GM21528 (cell line): ENCODE data around the gene STAP2.
A peak's percentile ranks its signal among the peaks of the same experiment; 100 is the strongest.
"Not testable (repeated sequence)": the region's sequence is repeated elsewhere in the genome, so short reads cannot be mapped to it uniquely, and the experiment has no call there.

Experiments
- ATAC-seq: cut with Tn5 transposase; IDR thresholded peaks from one replicate; pipeline ENCODE4 v1.9.1; 2021; ENCODE audit warnings: mild to moderate bottlenecking, moderate library complexity; ENCODE audit not compliant: unreplicated experiment, low FRiP score

Gene STAP2

DNA sequence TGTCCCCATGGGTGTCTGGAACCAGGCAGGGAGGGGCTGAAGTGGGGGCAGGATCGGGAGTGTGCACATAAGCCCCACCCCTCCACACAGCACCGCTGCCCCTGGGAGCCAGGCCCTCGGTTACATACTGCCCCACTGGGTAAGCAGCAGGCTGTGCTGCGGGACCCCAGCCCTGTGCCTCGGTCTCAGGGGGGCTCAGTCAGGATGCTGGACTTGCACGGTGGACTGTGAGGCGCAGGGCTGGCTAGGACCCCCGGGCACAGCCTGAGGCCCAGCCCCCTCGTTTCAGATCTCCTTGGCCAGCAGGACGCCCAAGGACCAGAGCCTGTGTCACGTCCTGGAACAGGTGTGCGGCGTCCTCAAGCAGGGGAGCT is 21.0 kb upstream of the STAP2 start:
- no peak for ATAC-seq

DNA sequence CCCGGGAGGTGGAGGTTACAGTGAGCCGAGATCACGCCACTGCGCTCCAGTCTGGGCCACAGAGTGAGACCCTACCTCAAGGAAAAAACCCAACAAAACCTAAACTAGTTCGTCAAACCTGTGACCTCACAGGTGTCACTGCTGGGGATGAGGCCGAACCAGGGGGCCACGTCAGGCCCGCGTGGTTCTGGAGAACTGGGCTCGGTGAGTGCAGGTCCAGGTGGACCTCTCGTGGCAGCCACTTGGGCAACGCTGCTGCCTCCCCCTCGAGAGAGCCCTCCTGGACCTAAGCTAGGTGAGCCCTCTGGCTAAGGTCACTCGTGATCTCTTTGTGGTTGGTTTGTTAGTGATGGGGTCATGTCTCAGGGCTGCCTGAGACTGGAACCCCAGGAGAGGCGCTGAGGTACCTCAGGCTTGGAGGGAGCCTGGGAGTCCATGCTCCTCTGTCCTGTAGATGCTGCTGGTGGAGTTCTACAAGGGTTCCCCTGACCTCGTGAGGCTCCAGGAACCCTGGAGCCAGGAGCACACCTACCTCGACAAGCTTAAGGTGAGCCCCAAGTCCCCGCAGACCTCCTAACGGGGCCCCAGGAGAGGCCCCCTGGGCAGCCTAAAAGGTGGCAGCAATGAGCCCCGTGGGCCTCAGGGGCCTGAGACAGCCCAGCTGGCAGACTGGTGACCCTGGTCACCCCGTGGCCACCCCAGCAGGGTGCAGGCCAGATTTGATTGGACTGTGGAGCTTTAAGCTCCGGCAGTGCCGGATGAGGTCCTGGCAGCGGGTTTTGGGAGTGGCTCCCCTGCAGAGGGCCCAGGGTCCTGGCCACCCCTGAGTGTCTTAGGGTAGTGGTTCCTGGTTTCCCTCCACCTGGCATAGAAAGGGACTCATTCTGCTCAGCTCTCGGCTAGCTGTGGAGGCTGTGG is 20.3 kb upstream of the STAP2 start:
- ATAC-seq = no peak

DNA sequence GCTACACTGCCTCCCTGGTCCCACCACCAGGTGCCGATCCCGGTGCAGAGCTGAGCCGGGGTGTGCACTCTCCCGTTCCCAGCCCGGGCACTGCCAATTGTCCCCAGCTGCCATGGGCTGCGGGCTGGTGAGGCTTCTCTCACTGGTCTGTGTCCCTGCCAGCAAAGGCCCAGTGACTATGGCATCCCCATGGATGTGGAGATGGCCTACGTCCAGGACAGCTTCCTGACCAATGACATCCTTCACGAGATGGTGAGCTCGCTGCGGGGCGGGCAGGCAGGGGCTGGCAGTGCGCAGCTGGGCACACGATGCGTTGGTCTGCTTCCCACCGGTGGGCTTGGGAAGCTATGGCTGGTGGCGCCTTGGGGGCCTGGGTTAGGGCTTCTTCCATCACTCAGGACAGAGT is 19.3 kb upstream of the STAP2 start:
- no peak for ATAC-seq

DNA sequence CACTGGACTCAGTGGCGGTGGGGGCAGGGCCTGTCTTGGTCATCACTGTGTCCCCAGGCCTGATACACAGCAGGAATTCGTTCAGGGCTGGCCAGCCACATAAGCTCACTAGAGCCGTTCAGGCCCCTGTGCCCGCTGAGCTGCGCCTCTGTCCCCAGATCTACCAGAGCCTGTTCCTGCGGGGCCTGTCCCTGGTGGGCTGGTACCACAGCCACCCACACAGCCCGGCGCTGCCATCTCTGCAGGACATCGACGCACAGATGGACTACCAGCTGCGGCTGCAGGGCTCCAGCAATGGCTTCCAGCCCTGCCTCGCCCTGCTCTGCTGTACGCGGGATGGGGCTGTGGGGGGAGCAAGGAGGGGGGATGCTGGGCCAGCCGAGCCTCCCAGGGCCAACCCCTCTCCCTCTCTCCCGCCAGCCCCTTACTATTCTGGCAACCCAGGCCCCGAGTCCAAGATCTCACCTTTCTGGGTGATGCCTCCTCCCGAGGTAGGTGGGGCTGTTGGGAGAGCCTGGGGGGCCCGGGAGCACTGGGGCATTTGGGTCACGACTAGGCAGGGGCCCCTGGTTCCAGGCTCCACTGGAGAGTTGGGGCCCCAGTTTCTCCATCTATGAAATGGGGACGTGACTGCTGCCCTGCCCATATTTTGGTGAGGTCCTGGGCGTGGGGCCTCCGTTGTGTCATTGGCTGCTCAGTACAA is 18.6 kb upstream of the STAP2 start:
- no peak for ATAC-seq

DNA sequence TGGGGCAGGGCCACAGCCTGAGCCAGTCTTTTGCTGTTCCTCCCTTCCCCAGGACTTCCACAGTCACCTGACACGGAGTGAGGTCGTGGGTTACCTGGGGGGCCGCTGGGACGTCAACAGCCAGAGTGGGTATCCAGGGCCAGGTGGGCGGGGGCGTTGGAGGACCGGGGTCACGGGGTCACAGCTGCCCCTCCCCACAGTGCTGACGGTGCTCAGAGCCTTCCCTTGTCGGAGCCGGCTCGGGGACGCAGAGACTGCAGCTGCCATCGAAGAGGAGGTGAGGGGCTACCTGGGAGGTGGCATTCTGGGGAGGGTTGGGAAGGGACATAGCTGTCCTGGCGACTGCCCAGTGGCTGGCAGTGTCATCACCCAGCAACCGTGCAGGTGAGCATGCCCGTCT is 16.3 kb upstream of the STAP2 start:
- no peak for ATAC-seq

DNA sequence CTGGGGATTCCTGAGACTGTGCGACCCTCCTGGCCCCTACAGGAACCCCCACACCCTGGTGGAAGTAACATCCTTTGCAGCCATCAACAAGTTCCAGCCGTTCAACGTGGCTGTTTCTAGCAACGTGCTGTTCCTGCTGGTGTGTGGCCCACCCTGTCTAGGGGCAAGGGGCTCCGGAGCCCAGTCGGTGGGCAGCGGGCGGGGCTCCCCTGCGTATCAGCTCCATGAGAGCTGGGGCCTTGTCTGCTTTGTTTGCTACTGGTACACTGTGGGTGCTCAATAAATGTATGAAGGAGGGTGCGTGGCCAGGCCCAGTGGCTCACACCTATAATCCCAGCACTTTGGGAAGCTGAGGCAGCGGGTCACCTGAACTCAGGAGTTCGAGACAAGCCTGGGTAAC is 15.7 kb upstream of the STAP2 start:
- no peak for ATAC-seq

DNA sequence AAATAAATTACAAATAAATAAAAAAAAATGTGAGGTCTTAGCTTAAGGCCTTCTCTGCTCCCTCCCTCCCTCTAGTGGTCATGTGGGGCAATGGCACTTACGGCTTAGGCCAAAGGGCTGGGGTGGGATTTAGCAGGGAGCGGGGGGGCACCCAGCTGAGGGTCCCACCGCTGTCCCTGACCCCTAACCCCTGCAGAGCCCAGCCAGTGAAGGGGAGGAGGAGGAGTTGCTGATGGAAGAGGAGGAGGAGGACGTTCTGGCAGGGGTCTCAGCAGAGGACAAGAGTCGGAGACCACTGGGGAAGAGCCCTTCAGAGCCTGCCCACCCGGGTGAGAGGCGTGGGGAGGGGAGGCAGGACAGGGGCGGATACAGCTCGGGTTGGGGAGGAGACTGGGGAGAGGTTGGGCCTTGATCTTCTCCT is 14.1 kb upstream of the STAP2 start:
- no peak for ATAC-seq

DNA sequence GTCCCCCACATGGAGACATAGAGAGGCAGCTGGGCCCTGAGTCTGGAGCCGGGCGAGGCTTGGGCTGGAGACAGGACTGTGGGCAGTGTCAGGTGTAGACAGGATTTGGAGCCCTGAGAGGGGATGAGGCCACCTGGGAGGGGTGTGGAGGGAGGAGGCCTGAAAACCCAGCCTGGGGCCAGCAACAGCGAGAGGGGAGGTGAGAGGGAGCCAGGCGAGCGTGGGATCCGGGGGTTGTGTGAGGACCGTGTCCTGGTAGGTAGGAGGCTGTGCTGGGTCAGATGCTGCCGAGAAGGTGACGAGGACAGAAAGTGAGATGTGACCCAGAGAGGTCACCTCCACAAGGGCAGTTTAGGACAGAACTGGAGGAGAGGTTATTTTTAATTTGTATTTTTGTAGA is 12.1 kb upstream of the STAP2 start:
- no peak for ATAC-seq

DNA sequence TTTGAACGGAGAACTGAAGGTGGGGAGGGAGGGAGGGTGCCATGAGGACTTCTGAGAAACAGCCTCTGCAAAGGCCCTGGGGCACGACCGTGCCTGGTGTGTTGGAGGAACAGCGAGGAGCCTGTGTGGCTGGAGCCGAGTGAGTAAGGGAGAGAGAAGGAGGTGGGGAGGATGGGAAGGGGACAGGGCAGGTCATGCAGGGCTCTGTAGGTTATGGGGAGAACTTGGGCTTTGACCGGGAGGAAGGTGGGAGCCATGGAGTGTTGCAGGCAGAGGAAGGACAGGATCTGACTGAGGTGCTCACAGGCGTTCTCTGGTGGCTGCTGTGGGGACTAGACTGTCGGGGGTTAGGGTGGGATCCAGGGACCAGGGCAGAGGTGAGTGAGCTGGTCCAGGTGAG is 11.5 kb upstream of the STAP2 start:
- no peak for ATAC-seq

DNA sequence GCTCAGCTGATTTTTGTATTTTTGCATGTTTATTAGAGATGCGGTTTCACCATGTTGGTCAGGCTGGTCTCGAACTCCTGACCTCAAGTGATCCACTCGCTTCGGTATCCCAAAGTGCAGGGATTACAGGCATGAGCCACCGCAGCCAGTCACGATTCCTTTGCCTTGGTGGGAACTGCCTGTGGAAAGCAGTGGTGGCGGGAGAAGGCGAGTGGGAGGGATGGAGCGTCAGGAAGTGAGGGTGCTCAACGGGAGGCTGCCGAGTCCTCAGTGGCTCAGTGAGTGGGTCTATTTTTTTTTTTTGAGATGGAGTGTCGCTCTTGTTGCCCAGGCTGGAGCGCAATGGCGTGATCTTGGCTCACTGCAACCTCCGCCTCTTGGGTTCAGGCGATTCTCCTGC is 10.6 kb upstream of the STAP2 start:
- not testable (repeated sequence) for ATAC-seq

DNA sequence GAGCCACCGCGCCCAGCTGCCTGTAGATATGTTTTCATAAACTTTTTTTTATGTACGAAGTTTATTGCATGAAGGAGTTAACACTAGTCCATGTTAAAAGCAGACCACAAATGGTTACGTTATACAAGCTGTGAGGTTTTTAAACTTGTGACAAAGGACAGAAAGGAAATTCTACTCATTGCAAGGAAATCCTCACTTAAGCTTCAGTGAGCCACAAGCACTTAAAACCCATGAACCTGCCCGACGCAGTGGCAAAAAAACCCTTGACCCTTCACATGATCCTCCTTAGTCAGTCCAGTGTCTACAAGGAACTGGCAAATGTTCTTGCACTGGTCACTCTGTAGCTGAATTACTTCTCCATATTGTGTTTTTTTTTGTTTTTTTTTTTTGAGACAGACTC is 8.9 kb upstream of the STAP2 start:
- ATAC-seq = no peak

DNA sequence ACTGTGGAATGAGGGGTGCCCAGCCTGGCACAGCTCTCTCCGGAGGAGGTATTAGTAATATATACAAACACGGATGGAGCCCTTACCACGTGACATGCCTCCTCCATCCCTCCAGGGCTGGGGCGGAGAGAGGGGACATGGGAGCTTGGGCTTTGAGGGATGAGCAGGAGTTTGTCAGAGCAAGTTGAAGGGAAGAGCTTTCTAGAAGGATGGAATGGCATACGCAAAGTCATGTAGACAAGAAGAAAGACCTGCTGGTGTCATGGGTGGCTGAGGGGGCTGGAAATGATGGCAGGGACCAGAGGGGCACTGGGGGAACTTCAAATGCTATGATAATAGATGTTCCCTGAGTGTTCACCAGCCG is 7.4 kb upstream of the STAP2 start:
- no peak for ATAC-seq

DNA sequence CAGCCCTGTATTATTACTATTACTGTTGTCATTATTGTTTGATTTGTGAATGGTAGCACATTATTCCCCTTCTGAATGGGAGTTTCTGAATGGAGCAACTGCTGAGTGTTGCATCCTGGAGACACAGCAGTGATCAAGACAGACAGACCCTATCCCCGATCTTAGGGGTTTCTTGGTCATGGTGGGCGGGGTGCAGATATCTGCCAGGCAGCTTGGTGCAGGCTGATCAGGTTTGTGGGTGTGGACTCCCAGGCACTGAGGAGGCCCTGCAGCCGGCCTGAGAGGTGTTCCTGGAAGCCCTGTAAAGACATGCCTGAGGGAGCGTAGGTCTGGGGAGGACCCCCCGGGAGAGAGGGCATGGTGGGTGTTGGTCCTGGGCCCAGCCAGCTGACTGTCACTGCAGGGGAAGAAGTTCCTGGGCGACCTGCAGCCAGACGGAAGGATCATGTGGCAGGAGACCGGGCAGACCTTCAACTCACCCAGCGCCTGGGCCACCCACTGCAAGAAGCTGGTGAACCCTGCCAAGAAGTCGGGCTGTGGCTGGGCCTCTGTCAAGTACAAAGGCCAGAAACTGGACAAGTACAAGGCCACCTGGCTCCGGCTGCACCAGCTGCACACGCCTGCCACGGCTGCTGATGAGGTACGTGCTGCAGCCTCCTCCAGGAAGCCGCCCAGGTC is 6.9 kb upstream of the STAP2 start:
- ATAC-seq = no peak

DNA sequence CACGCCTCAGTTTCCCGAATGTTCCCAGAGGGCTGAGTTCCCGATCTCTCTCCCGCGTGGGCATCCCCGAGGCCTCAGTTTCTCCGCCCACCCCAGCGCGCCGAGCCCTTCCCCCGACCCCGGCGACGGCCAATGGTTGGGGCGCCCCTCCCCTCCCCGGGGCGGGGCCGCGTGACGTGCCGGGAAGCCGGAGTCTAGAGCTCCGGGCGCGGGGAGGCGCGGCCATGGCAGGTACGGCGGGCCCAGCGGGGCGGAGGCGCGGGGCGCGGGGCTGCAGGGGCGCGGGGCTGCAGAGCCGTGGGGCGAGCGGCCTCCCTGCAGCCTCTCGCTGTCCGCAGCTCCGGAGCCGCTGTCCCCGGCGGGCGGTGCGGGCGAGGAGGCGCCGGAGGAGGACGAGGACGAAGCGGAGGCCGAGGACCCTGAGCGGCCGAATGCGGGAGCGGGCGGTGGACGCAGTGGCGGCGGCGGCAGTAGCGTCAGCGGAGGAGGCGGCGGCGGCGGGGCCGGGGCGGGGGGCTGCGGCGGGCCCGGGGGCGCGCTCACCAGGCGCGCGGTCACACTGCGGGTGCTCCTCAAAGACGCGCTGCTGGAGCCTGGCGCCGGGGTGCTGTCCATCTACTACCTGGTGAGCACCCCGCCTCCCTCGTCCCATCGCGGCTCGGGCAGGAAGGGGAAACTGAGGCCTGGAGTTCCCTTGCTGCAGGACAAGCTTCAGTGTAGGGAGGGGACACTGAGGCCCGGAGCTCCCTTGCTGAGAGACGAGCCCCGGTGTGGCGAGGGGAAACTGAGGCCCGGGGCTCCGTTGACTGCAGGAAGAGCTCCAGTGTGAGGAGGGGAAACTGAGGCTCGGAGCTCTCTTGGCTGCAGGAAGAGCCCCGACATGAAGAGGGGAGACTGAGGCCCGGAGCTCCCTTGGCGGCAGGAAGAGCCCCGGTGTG is 5.0 kb upstream of the STAP2 start, which contains the start of gene MPND:
Gene MPND, plus strand, starts transcription at position 193 of the 938 bp plus-strand sequence. Its CDS starts 32 bp downstream, at position 225.
- peak; percentile 41 for ATAC-seq

DNA sequence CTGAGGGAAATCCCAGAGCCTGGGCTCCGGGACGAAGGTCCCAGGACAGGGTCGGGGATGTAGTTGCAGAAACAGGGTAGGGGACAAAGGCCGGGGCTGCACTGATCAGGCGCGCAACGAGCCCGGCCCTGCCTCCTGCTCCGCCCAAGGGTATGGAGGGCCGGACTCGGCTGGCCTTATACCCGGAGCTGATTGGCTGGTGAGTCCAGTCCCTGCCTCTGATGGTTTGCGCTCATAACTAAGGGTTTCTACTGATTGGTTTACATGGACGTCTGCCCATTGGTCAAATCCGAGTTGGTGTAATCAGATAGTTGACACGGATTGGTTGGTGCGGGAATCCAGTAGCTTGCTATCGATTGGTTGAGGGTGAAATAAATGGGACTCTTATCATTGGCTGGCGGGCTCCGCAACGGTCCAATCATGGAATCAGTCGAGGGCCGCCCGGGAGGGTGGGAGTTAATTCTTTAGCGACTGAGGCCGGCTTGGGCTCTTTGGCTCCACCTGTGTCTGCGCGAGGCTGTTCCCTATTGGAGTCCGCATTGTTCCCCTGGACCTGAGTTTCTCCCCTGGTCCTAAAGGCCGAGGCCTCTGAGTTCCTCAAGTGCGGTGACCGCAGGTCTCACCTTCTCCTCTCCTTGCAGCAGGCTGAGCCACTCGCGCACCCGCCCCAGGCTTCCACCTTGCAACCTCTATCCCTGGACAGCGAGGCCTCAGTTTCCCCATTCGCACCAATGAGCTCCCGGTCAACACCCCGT is 4.2 kb upstream of the STAP2 start:
- ATAC-seq = peak; percentile 86

DNA sequence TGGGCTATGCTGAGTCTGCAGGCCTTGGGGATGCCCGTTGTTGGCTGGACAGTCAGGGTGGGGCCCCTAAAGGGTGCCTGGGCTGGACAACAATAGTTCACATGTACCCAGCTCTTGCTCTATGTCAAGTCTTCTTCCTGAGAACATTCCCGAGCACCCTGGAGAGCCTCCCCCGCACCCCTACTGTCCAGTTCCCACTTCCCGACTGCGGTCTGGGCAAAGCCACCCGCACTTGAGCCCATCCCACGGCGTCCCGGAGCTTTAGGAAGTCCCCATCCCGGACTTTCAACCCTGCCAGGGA is 3.6 kb upstream of the STAP2 start:
- no peak for ATAC-seq

DNA sequence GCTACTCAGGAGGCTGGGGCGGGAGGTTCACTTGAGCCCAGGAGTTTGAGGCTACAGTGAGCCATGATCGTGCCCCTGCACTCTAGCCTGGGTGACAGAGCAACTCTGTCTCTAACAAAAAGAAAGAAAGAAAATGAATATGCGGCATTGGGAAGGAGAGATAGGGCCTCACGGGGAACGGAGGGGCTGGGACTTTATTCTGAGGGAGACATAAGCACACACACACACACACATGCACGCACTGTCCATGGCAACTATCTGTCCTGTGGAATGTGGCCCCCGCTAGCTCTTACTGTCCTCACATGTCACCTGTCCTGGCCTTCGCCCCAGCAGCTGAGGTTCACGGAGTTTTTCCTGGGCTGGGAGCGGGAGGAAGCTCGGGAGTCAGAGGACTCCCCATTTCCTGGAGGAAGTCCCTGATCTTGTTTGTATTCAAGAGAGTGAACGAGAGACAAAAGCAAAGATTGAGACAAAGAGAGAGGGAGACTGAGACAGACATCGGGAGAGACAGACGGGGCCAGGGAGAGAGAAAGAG is 654 bp downstream of the STAP2 start:
- ATAC-seq = no peak

DNA sequence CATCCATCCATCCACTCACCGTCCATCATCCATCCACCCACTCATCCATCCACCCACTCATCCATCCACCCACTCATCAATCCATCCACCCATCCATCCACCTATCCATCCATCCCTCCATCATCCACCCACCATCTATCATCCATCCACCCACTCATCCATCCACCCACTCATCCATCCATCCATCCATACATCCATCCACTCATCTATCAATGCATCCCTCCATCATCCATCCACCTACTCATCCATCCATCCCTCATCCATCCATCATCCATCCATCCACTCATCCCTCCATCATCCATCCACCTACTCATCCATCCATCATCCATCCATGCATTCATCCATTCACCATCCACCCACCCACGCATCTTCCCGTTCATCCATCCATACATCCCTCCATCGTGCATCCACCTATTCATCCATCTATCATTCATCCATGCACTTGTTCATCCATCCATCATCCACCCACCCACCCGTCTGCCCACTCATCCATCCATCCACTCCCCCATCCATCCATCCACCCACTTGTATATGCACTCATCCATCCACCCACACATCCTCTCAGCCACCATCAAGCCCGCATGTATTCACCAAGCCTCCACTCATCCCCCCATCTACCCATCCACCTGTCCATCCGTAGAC is 3.6 kb downstream of the STAP2 start:
- ATAC-seq = no peak

DNA sequence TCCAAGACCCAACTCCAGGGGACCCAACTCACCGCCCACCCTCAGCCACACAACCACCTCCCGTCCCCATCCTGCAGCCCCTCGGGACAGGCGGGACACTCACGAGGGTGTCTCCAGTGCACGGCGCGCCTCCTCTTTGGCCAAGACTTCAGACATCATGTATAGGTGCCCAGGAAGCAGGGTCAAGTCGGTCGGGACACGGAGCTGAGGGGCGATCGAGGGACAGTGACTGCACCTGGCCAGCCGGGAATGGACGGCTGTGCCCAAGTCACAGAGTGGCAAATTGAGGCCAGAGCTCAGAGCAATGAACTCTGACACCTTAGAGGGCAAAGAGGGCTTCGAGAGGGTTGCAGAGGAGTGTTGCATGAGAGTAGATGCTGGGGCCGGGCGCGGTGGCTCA is 8.8 kb downstream of the STAP2 start:
- ATAC-seq = no peak
